Uterine smooth muscle cell (primary cell): ENCODE measurements around the gene FPR1. TPM values are rescaled to one million over a fixed set of nuclear protein-coding genes. Genes with fewer than 3 reads are reported as not detected.

Experiments
- total RNA-seq: library from RNA; depleted of rRNA; stranded (reverse); fragments of >200 nt; gene quantifications from 2 replicates; pipeline ENCODE4 v1.2.3, GENCODE V29; 2014

FPR1 gene, protein sequence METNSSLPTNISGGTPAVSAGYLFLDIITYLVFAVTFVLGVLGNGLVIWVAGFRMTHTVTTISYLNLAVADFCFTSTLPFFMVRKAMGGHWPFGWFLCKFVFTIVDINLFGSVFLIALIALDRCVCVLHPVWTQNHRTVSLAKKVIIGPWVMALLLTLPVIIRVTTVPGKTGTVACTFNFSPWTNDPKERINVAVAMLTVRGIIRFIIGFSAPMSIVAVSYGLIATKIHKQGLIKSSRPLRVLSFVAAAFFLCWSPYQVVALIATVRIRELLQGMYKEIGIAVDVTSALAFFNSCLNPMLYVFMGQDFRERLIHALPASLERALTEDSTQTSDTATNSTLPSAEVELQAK
- 0.11 TPM in 1 of 2 replicates, not detected in the other for total RNA-seq

DNA sequence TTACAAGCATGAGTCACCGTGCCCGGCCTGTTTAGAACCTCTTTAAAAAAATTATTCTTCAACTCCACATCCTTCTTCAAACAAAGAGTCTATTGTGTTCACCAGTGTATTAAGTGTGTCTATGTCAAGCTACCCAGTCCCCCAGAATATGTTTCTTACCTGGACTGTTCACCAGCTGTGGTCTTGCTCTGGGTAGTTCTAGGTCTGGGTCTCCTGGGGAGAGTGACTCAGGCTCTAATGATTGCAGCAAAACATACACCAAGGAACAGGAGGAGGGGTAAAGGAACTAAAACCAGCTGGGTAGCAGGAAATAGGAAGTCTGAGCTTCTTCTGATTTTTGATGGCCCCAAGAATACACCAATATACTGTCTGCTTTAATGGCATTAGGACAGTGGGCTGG, at the start of gene FPR1:
Gene FPR1 (minus strand): TSS at position 224 of the 400 bp plus-strand sequence. CDS start 4,884 bp downstream, outside the sequence.

DNA sequence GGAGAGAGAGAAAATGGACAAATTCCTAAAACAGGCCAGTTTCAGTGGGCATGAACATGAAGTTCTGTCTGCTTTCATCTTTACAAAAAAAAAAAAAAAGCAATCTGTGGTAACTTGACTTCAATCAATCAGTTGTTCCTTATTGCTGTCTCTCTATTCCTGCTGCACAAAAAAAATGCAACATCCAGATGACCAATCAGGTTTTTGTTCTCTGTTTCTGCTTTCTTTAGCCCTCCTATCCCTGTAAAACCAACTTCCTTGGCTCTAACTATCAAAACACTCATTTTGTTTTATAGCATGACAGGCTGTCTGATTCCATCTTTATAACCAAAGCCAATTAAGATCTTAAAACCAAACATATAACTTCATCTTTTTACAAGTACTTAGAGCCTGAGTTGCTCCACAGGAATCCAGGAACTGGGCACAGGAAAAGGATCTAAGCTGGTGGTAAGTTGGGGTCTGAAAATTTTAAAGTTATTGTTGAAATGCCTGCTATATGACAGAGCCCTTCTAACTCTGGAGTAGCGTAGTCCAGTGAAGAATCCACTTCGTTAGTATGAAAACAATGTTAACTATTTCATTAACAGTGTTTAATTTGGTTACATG, 43.3 kb upstream of the FPR1 start, which contains the start of gene FPR3:
Gene FPR3 (plus strand): TSS at position 273 of the 606 bp plus-strand sequence. CDS start 28,592 bp downstream, outside the sequence.

DNA sequence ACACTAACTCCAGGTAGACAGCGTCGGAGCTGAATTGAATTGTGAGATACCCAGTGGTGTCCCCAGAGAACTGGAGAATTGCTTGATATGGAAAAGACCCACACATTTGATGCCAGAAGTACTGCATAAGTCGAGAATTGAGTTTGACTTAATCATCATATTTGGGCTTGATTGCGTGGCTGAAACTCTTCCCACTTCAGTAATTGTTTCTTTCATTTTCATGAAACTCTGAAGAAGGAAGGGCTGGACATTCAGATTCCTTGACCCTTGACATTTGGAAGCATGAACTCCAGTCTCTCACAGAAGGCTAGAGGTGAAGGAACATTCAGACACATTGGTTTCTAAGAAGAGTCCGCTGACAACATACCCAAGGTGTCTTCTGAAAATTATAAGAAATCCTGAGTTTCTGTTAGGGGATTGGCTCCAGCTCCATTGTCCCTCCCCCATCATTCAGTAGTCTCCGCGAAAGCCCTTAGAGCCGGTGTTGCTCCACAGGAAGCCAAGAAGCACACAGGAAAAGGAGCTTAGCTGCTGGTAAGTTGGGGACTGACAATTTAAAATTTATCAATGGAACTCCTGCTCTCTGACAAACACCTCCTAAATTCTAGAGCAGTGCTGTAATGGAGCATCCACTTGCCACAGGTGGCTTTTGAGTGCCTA, 9.1 kb upstream of the FPR1 start, which contains the start of gene FPR2:
Gene FPR2 (plus strand): TSS at position 484 of the 660 bp plus-strand sequence. CDS start 7,479 bp downstream, outside the sequence.

Other genes with a start within 250 kb of the FPR1 start
- 0.11 TPM in 1 of 2 replicates, not detected in the other for gene SIGLEC6, start 220.2 kb downstream of the FPR1 start, total RNA-seq
- 6.9 and 7.6 TPM in 2 replicates for gene ZNF175, start 180.6 kb downstream of the FPR1 start, total RNA-seq
- gene SIGLEC5, start 121.5 kb downstream of the FPR1 start, total RNA-seq: not detected in 2 replicates
- not detected in 2 replicates for gene SIGLEC14, start 105.1 kb downstream of the FPR1 start, total RNA-seq
- gene SPACA6, start 58.5 kb downstream of the FPR1 start, total RNA-seq: 7.6 and 12.5 TPM in 2 replicates
- not detected in 2 replicates for gene HAS1, start 27.9 kb downstream of the FPR1 start, total RNA-seq
- gene FPR2, start 9.3 kb upstream of the FPR1 start, total RNA-seq: not detected in 2 replicates
- gene FPR3, start 43.3 kb upstream of the FPR1 start, total RNA-seq: not detected in 2 replicates
- 4.0 and 7.2 TPM in 2 replicates for gene ZNF577, start 136.1 kb upstream of the FPR1 start, total RNA-seq
- 5.7 and 5.9 TPM in 2 replicates for gene ZNF649, start 153.1 kb upstream of the FPR1 start, total RNA-seq
- gene ZNF613, start 175.6 kb upstream of the FPR1 start, total RNA-seq: 4.9 and 6.1 TPM in 2 replicates
- gene ZNF350, start 235.0 kb upstream of the FPR1 start, total RNA-seq: 9.3 and 10.7 TPM in 2 replicates